Liver (tissue), 9 donors: ENCODE data around the gene GDPD5. TPM values are rescaled to one million over a fixed set of nuclear protein-coding genes. Genes with fewer than 3 reads are reported as not detected.
A peak's percentile ranks its signal among the peaks of the same experiment; 100 is the strongest.

Experiments used
- DNase-seq: peaks from one replicate; pipeline ENCODE4 v3.0.0-alpha.2; 2017; ENCODE audit warnings: low spot score
- H3K27ac ChIP-seq, 2 donors: one replicate each; pipeline ENCODE4 v1.7.0; 2013; ENCODE audit warnings: inconsistent platforms in 2 of 2, low read length in 2 of 2, control low read depth in 1 of 2, low read depth in 1 of 2, mild to moderate bottlenecking in 1 of 2
- H3K27me3 ChIP-seq, 4 donors: one replicate each; pipeline versions ENCODE4 v1.6.1 to v1.7.0; 2013; ENCODE audit warnings: low read length in 3 of 4, inconsistent platforms in 1 of 4, mild to moderate bottlenecking in 1 of 4, moderate library complexity in 1 of 4; ENCODE audit not compliant: control insufficient read depth in 4 of 4, insufficient read depth in 4 of 4
- H3K36me3 ChIP-seq, 4 donors: one replicate each; pipeline versions ENCODE4 v1.6.1 to v1.7.0; 2013; ENCODE audit warnings: low read length in 3 of 4, mild to moderate bottlenecking in 3 of 4, low read depth in 1 of 4, moderate library complexity in 1 of 4; ENCODE audit not compliant: control insufficient read depth in 4 of 4, insufficient read depth in 3 of 4
- H3K4me1 ChIP-seq, 4 donors: one replicate each; pipeline versions ENCODE4 v1.6.1 to v1.7.0; 2013; ENCODE audit warnings: low read length in 3 of 4, mild to moderate bottlenecking in 3 of 4, moderate library complexity in 1 of 4; ENCODE audit not compliant: control insufficient read depth in 4 of 4, insufficient read depth in 4 of 4
- H3K4me3 ChIP-seq, 3 donors: one replicate each; pipeline versions ENCODE4 v1.6.1 to v1.7.0; 2013; ENCODE audit warnings: low read length in 3 of 3, control low read depth in 1 of 3, low read depth in 1 of 3, mild to moderate bottlenecking in 1 of 3
- H3K9ac ChIP-seq, 2 donors: one replicate each; pipeline ENCODE4 v1.7.0; 2013; ENCODE audit warnings: low read length in 2 of 2, mild to moderate bottlenecking in 2 of 2, moderate library complexity in 2 of 2, control low read depth in 1 of 2, low read depth in 1 of 2
- H3K9me3 ChIP-seq, 4 donors: one replicate each; pipeline versions ENCODE4 v1.6.1 to v1.7.0; 2013; ENCODE audit warnings: low read length in 3 of 4; ENCODE audit not compliant: control insufficient read depth in 4 of 4
- ATF3 ChIP-seq: IDR thresholded peaks from 2 replicates; pipeline ENCODE4 v1.6.1; 2016; ENCODE audit warnings: antibody characterized with exemption
- CTCF ChIP-seq: fragments of 150-350 bp; IDR thresholded peaks from 2 replicates; pipeline ENCODE4 v1.5.1; 2017; ENCODE audit warnings: improper control_type of control experiment, low read depth, low read length; ENCODE audit not compliant: missing input control
- EGR1 ChIP-seq, 2 donors: IDR thresholded peaks; 2 replicates each; pipeline ENCODE4 v1.6.1; 2016 to 2018; ENCODE audit warnings: antibody characterized with exemption in 2 of 2, low read depth in 2 of 2
- FOXA1 ChIP-seq: IDR thresholded peaks from 2 replicates; pipeline ENCODE4 v1.6.1; 2016; ENCODE audit warnings: antibody characterized with exemption
- FOXA2 ChIP-seq: IDR thresholded peaks from 2 replicates; pipeline ENCODE4 v1.6.1; 2016; ENCODE audit warnings: antibody characterized with exemption
- GABPA ChIP-seq, 2 donors: IDR thresholded peaks in 1 of 2; conservative IDR thresholded peaks in 1 of 2; 2 replicates each; pipeline ENCODE4 v1.6.1; 2016; ENCODE audit warnings: antibody characterized with exemption in 2 of 2, mild to moderate bottlenecking in 1 of 2, moderate library complexity in 1 of 2
- HNF4A ChIP-seq, 2 donors: conservative IDR thresholded peaks; 2 replicates each; pipeline ENCODE4 v1.6.1; 2016; ENCODE audit warnings: antibody characterized with exemption in 2 of 2, mild to moderate bottlenecking in 2 of 2
- HNF4G ChIP-seq: IDR thresholded peaks from 2 replicates; pipeline ENCODE4 v1.6.1; 2016; ENCODE audit warnings: antibody characterized with exemption
- JUND ChIP-seq, 2 donors: IDR thresholded peaks; 2 replicates each; pipeline ENCODE4 v1.6.1; 2016; ENCODE audit warnings: antibody characterized with exemption in 2 of 2
- MAX ChIP-seq: IDR thresholded peaks from 2 replicates; pipeline ENCODE4 v1.6.1; 2016; ENCODE audit warnings: antibody characterized with exemption
- NR2F2 ChIP-seq: IDR thresholded peaks from 2 replicates; pipeline ENCODE4 v1.6.1; 2016; ENCODE audit warnings: antibody characterized with exemption
- REST ChIP-seq: IDR thresholded peaks from 2 replicates; pipeline ENCODE4 v1.6.1; 2016; ENCODE audit warnings: antibody characterized with exemption, mild to moderate bottlenecking
- RXRA ChIP-seq, 2 donors: IDR thresholded peaks; 2 replicates each; pipeline ENCODE4 v1.6.1; 2017 to 2018; ENCODE audit warnings: antibody characterized with exemption in 2 of 2, mild to moderate bottlenecking in 1 of 2
- SP1 ChIP-seq: IDR thresholded peaks from 2 replicates; pipeline ENCODE4 v1.6.1; 2018; ENCODE audit warnings: antibody characterized with exemption, mild to moderate bottlenecking
- TAF1 ChIP-seq: conservative IDR thresholded peaks from 2 replicates; pipeline ENCODE4 v1.6.1; 2016; ENCODE audit warnings: antibody characterized with exemption, mild to moderate bottlenecking
- ZBTB33 ChIP-seq: IDR thresholded peaks from 2 replicates; pipeline ENCODE4 v1.6.1; 2016; ENCODE audit warnings: antibody characterized with exemption
- WGBS: extraction: QIAGEN DNeasy Blood & Tissue Kit; methylation state at CpG from one replicate; pipeline ENCODE4 v1.1.7; 2013; 5-methylcytosine and 5-hydroxymethylcytosine counted together
- polyA plus RNA-seq, 2 donors: library from polyadenylated mRNA; stranded (reverse) in 1 of 2; unstranded in 1 of 2; fragments of 200-250 nt in 1 of 2; fragments of >200 nt in 1 of 2; fragmentation: Nextera tagmentation in 1 of 2; extraction: Ambion mirVana in 1 of 2; gene quantifications; one replicate each; pipeline versions ENCODE4 v1.2.1 to v1.2.3, GENCODE V29; 2013 to 2015
- total RNA-seq, 2 donors: library from RNA; depleted of rRNA; stranded (reverse); fragments of >200 nt; gene quantifications; one replicate each; pipeline ENCODE4 v1.2.3, GENCODE V29; 2014
- donor health status: healthy.
- donor health status: healthy.
- donor health status: healthy.
- donor health status: healthy.
- donor health status: healthy.

The GDPD5 gene
- total and polyA plus RNA-seq, 4 donors = 3.0 to 22.8 (median 4.2) TPM

- no peak for DNase-seq
These were observed 26.1 kb downstream of the GDPD5 start for GRCh38 chr11:75499423-75500190.

GRCh38 chr11:75498556-75499255 is 27.0 kb downstream of the GDPD5 start:
- TF ChIP-seq GABPA (IDR thresholded peaks at IDR 0.05 in 1 of 2, conservative IDR thresholded peaks at IDR 0.05 in 1 of 2) (no peak), ZBTB33 (no peak), FOXA1 (no peak), REST (no peak), NR2F2 (no peak), ATF3 (no peak), FOXA2 (no peak), HNF4G (no peak), RXRA (IDR thresholded peaks at IDR 0.05) (no peak), SP1 (no peak), EGR1 (IDR thresholded peaks at IDR 0.05; ENCODE audit: low read depth in 2 of 2) (no peak), MAX (no peak), CTCF (no peak), JUND (IDR thresholded peaks at IDR 0.05) (no peak), TAF1 (no peak), HNF4A (conservative IDR thresholded peaks at IDR 0.05) (no peak)
- 87% methylated on average over 4 of the region's 4 CpGs for WGBS
- no peaks in the 10 kb centered on the region for H3K4me1 ChIP-seq
- no peaks in the 10 kb centered on the region for H3K27me3 ChIP-seq
- no peaks in the 10 kb centered on the region for H3K36me3 ChIP-seq
- no peak overlapping the region for H3K4me3 ChIP-seq
- no peak for DNase-seq
- no peak overlapping the region for H3K9ac ChIP-seq
- H3K27ac ChIP-seq = no peak overlapping the region
- no peaks in the 10 kb centered on the region for H3K9me3 ChIP-seq

More at GRCh38 chr11:75499423-75500190, 26.1 kb downstream of the GDPD5 start:
- Histone ChIP-seq H3K27me3 (no peaks in the 10 kb centered on the region), H3K9ac (no peak overlapping the region), H3K9me3 (no peaks in the 10 kb centered on the region), H3K4me3 (no peak overlapping the region), H3K36me3 (no peaks in the 10 kb centered on the region), H3K27ac (no peak overlapping the region), H3K4me1 (no peaks in the 10 kb centered on the region)
- TF ChIP-seq RXRA (IDR thresholded peaks at IDR 0.05) (peak in 1 of 2 donors; percentile 12), JUND (IDR thresholded peaks at IDR 0.05) (peak in 1 of 2 donors; percentile 25), NR2F2 (peak; percentile 62), GABPA (IDR thresholded peaks at IDR 0.05 in 1 of 2, conservative IDR thresholded peaks at IDR 0.05 in 1 of 2) (no peak), MAX (no peak)
- 72% methylated on average over 8 of the region's 8 CpGs for WGBS
